ENCODE results near the gene DKKL1. TPM values are rescaled to one million over a fixed set of nuclear protein-coding genes. Genes with fewer than 3 reads are reported as not detected.

Gene DKKL1
- total RNA-seq, 1 experiment from 2014 or later, result 1.0 TPM

DNA sequence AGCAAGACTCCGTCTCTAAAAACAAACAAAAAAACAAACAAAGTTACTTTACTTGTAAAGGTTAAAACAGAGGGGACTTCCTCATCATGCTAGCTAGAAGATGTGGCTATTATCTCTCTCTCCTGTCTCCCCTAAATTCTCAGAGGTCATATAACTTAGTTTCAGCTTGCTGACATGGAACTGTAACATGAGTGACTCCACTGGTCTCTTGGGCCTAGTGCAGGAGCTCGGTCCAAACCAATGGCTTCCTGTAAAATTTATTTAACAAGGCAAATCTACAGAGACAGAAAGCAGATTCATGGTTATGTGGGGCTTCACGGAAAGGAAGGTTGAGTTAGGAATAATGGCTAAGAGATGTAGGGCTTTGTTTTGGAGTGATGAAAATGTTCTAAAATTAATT, 14.8 kb downstream of the DKKL1 start:
- DNase-seq (ENCODE audit: low read depth, low spot score) (no peak), ATAC-seq (no peak)
- ChIA-PET RAD21 (ENCODE audit: low non-redundant PET in 1 of 2, low total read pairs in 2 of 2, uncharacterized antibody in 2 of 2, unreplicated experiment in 2 of 2) (no interaction called here), CTCF (interaction anchor here (1.1 kb wide), 1 partner anchor 11 kb away, joined by 3 read pairs; no protein-coding TSS in a partner anchor), POLR2A (no interaction called here)
- intact Hi-C loops (cut with micrococcal nuclease), result no loop called here
- no peak overlapping the region for H3K4me3 ChIP-seq (replicated peaks in 1 of 2; ENCODE audit: low read depth in 1 of 2, low read length in 2 of 2)
- H3K27me3 ChIP-seq (ENCODE audit: insufficient read depth, low read length), result no peaks in the 10 kb centered on the region
- no peak overlapping the region for H3K9ac ChIP-seq (ENCODE audit: low read length)
- H3K27ac ChIP-seq (ENCODE audit: low read depth, low read length), result no peak overlapping the region
- H3K4me1 ChIP-seq (ENCODE audit: control insufficient read depth in 1 of 2, insufficient read depth in 2 of 2, low read length in 2 of 2), result no peaks in the 10 kb centered on the region
- H3K36me3 ChIP-seq (ENCODE audit: control insufficient read depth in 1 of 2, insufficient read depth in 2 of 2, low read length in 2 of 2), result no peaks in the 10 kb centered on the region
- H3K9me3 ChIP-seq (ENCODE audit: control insufficient read depth in 1 of 2, insufficient read depth in 1 of 2, low read depth in 1 of 2, low read length in 2 of 2), result peaks cover 6 to 7% of the 10 kb centered on the region in 2 experiments
- no TSS peak for BruUV-seq (replicated peaks)
- H3K9me2 ChIP-seq (ENCODE audit: insufficient read depth), result no peaks in the 10 kb centered on the region
- no peak overlapping the region for H2AFZ ChIP-seq (ENCODE audit: low read depth, low read length, poor library complexity, severe bottlenecking)
- H3K4me2 ChIP-seq (ENCODE audit: low read length), result no peak overlapping the region
- TF ChIP-seq, protein P1, sequence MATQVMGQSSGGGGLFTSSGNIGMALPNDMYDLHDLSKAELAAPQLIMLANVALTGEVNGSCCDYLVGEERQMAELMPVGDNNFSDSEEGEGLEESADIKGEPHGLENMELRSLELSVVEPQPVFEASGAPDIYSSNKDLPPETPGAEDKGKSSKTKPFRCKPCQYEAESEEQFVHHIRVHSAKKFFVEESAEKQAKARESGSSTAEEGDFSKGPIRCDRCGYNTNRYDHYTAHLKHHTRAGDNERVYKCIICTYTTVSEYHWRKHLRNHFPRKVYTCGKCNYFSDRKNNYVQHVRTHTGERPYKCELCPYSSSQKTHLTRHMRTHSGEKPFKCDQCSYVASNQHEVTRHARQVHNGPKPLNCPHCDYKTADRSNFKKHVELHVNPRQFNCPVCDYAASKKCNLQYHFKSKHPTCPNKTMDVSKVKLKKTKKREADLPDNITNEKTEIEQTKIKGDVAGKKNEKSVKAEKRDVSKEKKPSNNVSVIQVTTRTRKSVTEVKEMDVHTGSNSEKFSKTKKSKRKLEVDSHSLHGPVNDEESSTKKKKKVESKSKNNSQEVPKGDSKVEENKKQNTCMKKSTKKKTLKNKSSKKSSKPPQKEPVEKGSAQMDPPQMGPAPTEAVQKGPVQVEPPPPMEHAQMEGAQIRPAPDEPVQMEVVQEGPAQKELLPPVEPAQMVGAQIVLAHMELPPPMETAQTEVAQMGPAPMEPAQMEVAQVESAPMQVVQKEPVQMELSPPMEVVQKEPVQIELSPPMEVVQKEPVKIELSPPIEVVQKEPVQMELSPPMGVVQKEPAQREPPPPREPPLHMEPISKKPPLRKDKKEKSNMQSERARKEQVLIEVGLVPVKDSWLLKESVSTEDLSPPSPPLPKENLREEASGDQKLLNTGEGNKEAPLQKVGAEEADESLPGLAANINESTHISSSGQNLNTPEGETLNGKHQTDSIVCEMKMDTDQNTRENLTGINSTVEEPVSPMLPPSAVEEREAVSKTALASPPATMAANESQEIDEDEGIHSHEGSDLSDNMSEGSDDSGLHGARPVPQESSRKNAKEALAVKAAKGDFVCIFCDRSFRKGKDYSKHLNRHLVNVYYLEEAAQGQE (IDR thresholded peaks at IDR 0.05; ENCODE audit: low read depth), result no peak
- TF ChIP-seq SIN3A (IDR thresholded peaks at IDR 0.05; ENCODE audit: low read depth), result no peak
- TF ChIP-seq ZFX (IDR thresholded peaks at IDR 0.05), result no peak
- no peak for TF ChIP-seq EZH2phosphoT487 (IDR thresholded peaks at IDR 0.05; ENCODE audit: borderline replicate concordance)
- TF ChIP-seq, protein P2, sequence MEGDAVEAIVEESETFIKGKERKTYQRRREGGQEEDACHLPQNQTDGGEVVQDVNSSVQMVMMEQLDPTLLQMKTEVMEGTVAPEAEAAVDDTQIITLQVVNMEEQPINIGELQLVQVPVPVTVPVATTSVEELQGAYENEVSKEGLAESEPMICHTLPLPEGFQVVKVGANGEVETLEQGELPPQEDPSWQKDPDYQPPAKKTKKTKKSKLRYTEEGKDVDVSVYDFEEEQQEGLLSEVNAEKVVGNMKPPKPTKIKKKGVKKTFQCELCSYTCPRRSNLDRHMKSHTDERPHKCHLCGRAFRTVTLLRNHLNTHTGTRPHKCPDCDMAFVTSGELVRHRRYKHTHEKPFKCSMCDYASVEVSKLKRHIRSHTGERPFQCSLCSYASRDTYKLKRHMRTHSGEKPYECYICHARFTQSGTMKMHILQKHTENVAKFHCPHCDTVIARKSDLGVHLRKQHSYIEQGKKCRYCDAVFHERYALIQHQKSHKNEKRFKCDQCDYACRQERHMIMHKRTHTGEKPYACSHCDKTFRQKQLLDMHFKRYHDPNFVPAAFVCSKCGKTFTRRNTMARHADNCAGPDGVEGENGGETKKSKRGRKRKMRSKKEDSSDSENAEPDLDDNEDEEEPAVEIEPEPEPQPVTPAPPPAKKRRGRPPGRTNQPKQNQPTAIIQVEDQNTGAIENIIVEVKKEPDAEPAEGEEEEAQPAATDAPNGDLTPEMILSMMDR (IDR thresholded peaks at IDR 0.05 in 2 of 3, conservative IDR thresholded peaks at IDR 0.05 in 1 of 3; ENCODE audit: borderline replicate concordance in 1 of 3, insufficient read depth in 1 of 3, low read depth in 2 of 3, low read length in 2 of 3), result no peak
- TF ChIP-seq EGR1 (IDR thresholded peaks at IDR 0.05; ENCODE audit: low read depth), result no peak
- TF ChIP-seq, protein P3, sequence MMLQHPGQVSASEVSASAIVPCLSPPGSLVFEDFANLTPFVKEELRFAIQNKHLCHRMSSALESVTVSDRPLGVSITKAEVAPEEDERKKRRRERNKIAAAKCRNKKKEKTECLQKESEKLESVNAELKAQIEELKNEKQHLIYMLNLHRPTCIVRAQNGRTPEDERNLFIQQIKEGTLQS (IDR thresholded peaks at IDR 0.05), result no peak
- TF ChIP-seq RAD21 (IDR thresholded peaks at IDR 0.05; ENCODE audit: low read depth), result no peak
- no peak for TF ChIP-seq SP1 (IDR thresholded peaks at IDR 0.05; ENCODE audit: low read depth)
- TF ChIP-seq SRF (IDR thresholded peaks at IDR 0.05; ENCODE audit: low read depth), result no peak
- TF ChIP-seq POLR2AphosphoS5 (IDR thresholded peaks at IDR 0.05; ENCODE audit: low read depth, low read length), result no peak
- no peak for TF ChIP-seq ELF1 (IDR thresholded peaks at IDR 0.05; ENCODE audit: borderline replicate concordance, low read depth)
- TF ChIP-seq, protein P4, sequence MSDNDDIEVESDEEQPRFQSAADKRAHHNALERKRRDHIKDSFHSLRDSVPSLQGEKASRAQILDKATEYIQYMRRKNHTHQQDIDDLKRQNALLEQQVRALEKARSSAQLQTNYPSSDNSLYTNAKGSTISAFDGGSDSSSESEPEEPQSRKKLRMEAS (IDR thresholded peaks at IDR 0.05), result no peak
- no peak for TF ChIP-seq TCF7L2 (IDR thresholded peaks at IDR 0.05; ENCODE audit: borderline replicate concordance, extremely low read depth, insufficient read depth, insufficient read length)
- TF ChIP-seq YY1 (IDR thresholded peaks at IDR 0.05; ENCODE audit: extremely low read depth, insufficient replicate concordance, low read depth, low read length), result no peak
- no peaks in the 10 kb centered on the region for H4K20me1 ChIP-seq (ENCODE audit: insufficient read depth)
- no peaks in the 10 kb centered on the region for H3K79me2 ChIP-seq (ENCODE audit: insufficient read depth, low read length)
